NOMO-1 treated with dmso at 0.1 percent for 144 hours (cell line): ENCODE data around the gene LPAR1.
"Not testable (repeated sequence)": the region's sequence is repeated elsewhere in the genome, so short reads cannot be mapped to it uniquely, and the experiment has no call there.

Source experiments
- DNase-seq: peaks from one replicate; lab custom pipeline; 2025; ENCODE audit not compliant: unreplicated experiment; lab: John Stamatoyannopoulos, UW

Gene LPAR1

GRCh38 chr9:110830495-110830894 lies 207.8 kb downstream of the LPAR1 start:
- DNase-seq, result no peak

GRCh38 chr9:110828264-110828663 lies 210.0 kb downstream of the LPAR1 start:
- DNase-seq, result no peak

- not testable (repeated sequence) for DNase-seq
These were observed 211.9 kb downstream of the LPAR1 start for GRCh38 chr9:110826400-110826799.

- DNase-seq, result no peak
These were observed 212.3 kb downstream of the LPAR1 start for GRCh38 chr9:110825950-110826349.

GRCh38 chr9:110825129-110825528 lies 213.1 kb downstream of the LPAR1 start:
- not testable (repeated sequence) for DNase-seq
